AG04450 (cell line): ENCODE data around the gene CFAP206. TPM values are rescaled to one million over a fixed set of nuclear protein-coding genes. Genes with fewer than 3 reads are reported as not detected.
A peak's percentile ranks its signal among the peaks of the same experiment; 100 is the strongest.

ENCODE experiments used
- CTCF ChIA-PET: fragments of 300-600, 350-600 bp; formaldehyde crosslinking; extraction: SDS; loops from one replicate; lab custom pipeline; 2022; ENCODE audit warnings: antibody characterized with exemption, inconsistent platforms; lab: Charles Lee
- POLR2A ChIA-PET: fragments of 350-600 bp; formaldehyde crosslinking; extraction: SDS; loops from one replicate; lab custom pipeline; 2021; ENCODE audit warnings: antibody characterized with exemption, inconsistent platforms; lab: Yijun Ruan, JAX
- DNase-seq: peaks from one replicate; pipeline ENCODE4 v3.0.0-alpha.2; 2011; ENCODE audit warnings: low read depth, low spot score
- H3K27ac ChIP-seq: one replicate; pipeline ENCODE4 v1.5.1; 2012; ENCODE audit warnings: low read depth, low read length, control low read depth
- H3K27me3 ChIP-seq: one replicate; pipeline ENCODE4 v1.6.0; 2012; ENCODE audit warnings: low read length; ENCODE audit not compliant: control insufficient read depth, insufficient read depth
- H3K4me3 ChIP-seq: 2 replicates; pipeline ENCODE4 v1.5.1; 2011; ENCODE audit warnings: mild to moderate bottlenecking, low read depth, low read length, control low read depth
- H3K9me3 ChIP-seq: 2 replicates; pipeline ENCODE4 v1.5.1; 2012; ENCODE audit warnings: low read length; ENCODE audit not compliant: control insufficient read depth, insufficient read depth
- CTCF ChIP-seq: IDR thresholded peaks from 2 replicates; pipeline ENCODE4 v1.5.1; 2011; ENCODE audit warnings: low read depth, low read length, control low read depth, inconsistent platforms
- polyA plus RNA-seq: library from polyadenylated mRNA; depleted of rRNA; stranded (reverse); fragments of >200 nt; gene quantifications from 2 replicates; pipeline ENCODE4 v1.2.3, GENCODE V29; 2011

CFAP206 gene
- polyA plus RNA-seq, 1 experiment = 0.11 TPM

- POLR2A ChIA-PET = no interaction called here
- peak within 1 kb of the TSS; percentile 91 for H3K4me3 ChIP-seq
Measured at GRCh38 chr6:87472525-87473418, 65.0 kb downstream of the CFAP206 start, which contains the start of gene SLC35A1. Gene SLC35A1 (plus strand): TSS chr6:87472974. CDS start chr6:87473004, 30 bp downstream.

GRCh38 chr6:87473419-87473903 is 65.7 kb downstream of the CFAP206 start:
- ChIA-PET CTCF (interaction anchor here (1.3 kb wide), 1 partner anchor 407 kb away, joined by 3 read pairs; no protein-coding TSS in a partner anchor), POLR2A (no interaction called here)
- peak overlapping the region; percentile 91 for H3K4me3 ChIP-seq
- no peak; the same call in none of the 2 replicates for TF ChIP-seq CTCF
- H3K9me3 ChIP-seq = no peaks in the 10 kb centered on the region; the same call in 1 of the 2 replicates
- no peaks in the 10 kb centered on the region for H3K27me3 ChIP-seq
- H3K27ac ChIP-seq = peak overlapping the region; percentile 59
- DNase-seq = no peak

More at GRCh38 chr6:87472525-87473418, 65.0 kb downstream of the CFAP206 start, which contains the start of gene SLC35A1:
- Histone ChIP-seq H3K27me3 (peaks cover 4% of the 10 kb centered on the region), H3K27ac (peak within 1 kb of the TSS; percentile 69), H3K9me3 (no peaks in the 10 kb centered on the region; the same call in 1 of the 2 replicates)
- CTCF ChIA-PET = interaction anchor here (0.6 to 1.3 kb wide), 2 partner anchors 224 to 406 kb away, joined by 3 read pairs; no protein-coding TSS in a partner anchor
- peak; percentile 20; the same call in 1 of the 2 replicates for TF ChIP-seq CTCF
- peak; percentile 43 for DNase-seq

GRCh38 chr6:87481931-87482330 is 74.2 kb downstream of the CFAP206 start:
- no peak for DNase-seq
- Histone ChIP-seq H3K27me3 (no peaks in the 10 kb centered on the region), H3K27ac (no peak overlapping the region), H3K9me3 (peaks cover 12% of the 10 kb centered on the region), H3K4me3 (no peak overlapping the region)
- no peak for TF ChIP-seq CTCF
- CTCF ChIA-PET = no interaction called here
- POLR2A ChIA-PET = no interaction called here

- Histone ChIP-seq H3K4me3 (no peak overlapping the region), H3K27ac (no peak overlapping the region), H3K9me3 (peaks cover 12% of the 10 kb centered on the region), H3K27me3 (no peaks in the 10 kb centered on the region)
- POLR2A ChIA-PET = no interaction called here
- DNase-seq = no peak
- CTCF ChIA-PET = no interaction called here
- no peak for TF ChIP-seq CTCF
Measured at GRCh38 chr6:87482366-87482765, 74.6 kb downstream of the CFAP206 start.

- CTCF ChIA-PET = no interaction called here
- no peak overlapping the region for H3K4me3 ChIP-seq
- no peaks in the 10 kb centered on the region for H3K27me3 ChIP-seq
- DNase-seq = no peak
- peaks cover 12% of the 10 kb centered on the region for H3K9me3 ChIP-seq
- TF ChIP-seq CTCF = no peak
- no peak overlapping the region for H3K27ac ChIP-seq
- POLR2A ChIA-PET = no interaction called here
Measured at GRCh38 chr6:87483929-87484328, 76.2 kb downstream of the CFAP206 start.
